DMS 273 (cell line): ENCODE results near the gene CNPY2.
"Not testable (repeated sequence)": the region's sequence is repeated elsewhere in the genome, so short reads cannot be mapped to it uniquely, and the experiment has no call there.

Source experiments
- DNase-seq: peaks from one replicate; lab custom pipeline; 2025; ENCODE audit not compliant: unreplicated experiment; lab: John Stamatoyannopoulos, UW

The CNPY2 gene

GRCh38 chr12:56315622-56316473 is at the start of gene CNPY2:
TSS of gene CNPY2 (minus strand) at chr12:56315988. CDS start at chr12:56315217, 771 bp downstream.
- DNase-seq: peak; percentile 97

DNA sequence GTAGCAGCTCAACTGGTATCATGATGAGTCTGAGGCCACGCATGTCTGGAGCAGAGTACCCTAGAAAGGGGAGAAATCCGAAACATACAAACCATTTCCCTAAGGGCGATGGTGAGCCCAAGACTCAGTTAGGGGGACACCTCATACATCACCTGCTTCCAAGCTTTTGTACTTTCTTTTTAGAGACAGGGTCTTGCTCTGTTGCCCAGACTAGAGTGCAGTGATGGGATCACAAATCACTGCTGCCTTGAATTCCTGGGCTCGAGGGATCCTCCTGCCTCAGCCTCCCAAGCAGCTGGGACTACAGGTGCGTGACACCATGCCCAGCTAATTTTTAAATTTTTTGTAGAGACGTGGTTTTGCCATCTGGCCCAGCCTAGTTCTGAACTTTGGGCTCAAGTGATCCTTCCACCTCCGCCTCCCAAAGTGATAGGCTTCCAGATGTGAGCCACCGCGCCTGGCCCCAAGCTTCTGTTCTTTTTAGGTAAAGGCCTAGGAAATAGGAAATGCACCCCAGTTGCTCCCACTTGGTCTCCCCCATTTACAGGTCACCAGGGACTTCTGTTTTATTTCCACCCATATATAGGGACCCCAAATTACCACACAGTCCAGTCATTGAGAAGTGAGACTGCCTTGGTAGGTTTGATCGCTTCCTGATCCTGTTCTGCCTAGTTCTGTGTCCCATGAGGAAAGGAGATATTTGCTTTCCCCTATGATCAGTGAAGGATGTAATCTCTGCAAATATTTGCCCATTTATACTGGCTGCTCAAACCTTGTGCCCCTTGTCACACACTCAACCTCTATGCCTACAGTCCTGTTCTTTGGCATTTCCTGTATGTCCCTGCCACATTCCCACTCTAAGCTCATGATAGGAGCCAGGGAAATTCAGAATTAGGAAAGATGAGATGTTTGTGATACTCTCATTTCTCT is 46.6 kb upstream of the CNPY2 start, which contains the start of gene APOF:
Gene APOF, minus strand, starts transcription at position 728 of the 930 bp plus-strand sequence. Its CDS starts 112 bp downstream, at position 616.
- DNase-seq: no peak

DNA sequence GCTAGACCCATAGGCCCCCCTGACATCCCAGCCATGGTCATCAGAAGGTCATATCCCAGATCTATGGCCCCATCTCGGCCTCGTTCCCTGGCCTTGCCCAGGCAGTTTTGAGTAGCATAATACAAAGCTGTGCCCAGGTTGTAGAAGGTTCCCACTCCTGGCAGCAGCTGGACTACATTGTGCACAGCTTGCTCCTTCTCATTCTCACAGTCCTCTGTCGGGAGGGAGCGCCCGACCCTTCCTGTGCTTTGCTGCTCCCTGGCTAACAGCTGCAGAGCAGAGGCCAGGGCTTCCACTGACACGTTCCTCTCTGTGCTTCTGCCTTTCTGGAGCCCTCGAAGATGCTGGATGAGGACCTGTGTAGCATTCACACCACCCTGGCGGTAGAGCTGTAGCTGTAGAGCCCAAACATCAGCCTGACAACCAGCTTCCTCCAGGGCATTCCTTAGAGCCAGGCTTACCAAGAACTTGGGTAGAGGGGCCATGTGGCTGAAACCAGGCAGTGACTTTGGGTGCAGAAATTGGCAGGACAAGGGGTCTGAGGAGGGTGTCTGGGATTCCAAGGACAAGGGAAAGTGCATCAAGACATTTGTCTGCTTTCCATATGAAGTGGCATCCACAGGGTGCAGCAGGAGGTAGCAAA is 45.8 kb upstream of the CNPY2 start:
- DNase-seq: no peak

- peak; percentile 99 for DNase-seq
These were observed 44.3 kb upstream of the CNPY2 start, which contains the start of gene STAT2 for GRCh38 chr12:56359851-56360767. TSS of gene STAT2 (minus strand) at chr12:56360107. CDS start at chr12:56356571, 3,536 bp downstream.

DNA sequence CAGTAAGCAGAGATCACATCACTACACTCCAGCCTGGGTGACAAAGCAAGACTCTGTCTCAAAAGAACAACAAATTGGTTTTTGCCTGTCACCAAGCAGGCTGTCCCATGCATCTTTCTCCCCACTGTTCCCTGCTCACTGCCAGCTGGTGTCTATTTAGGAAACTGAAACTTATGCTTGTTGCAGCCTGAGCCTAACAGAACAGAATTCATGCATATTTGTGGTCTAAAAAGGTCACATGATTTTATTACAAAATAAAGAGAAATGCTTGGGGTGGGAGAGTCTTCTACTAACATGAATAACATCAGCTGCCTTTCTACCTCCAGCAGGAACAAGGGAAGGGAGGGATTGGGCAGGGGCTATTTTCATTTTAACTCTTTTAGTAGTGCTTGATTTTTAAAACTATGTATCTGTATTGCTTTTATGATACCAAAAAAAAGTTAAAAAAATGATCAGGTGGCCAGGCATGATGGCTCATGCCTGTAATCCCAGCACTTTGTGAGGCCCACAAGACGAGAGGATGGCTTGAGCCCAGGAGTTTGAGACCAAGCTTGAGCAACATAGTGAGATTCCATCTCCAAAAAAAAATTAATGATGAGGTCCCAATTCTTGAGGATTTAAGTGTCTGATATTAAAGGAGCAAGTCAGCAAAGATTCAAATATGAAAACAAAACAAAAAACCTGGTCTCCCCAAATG is 43.2 kb upstream of the CNPY2 start:
- DNase-seq: no peak

DNA sequence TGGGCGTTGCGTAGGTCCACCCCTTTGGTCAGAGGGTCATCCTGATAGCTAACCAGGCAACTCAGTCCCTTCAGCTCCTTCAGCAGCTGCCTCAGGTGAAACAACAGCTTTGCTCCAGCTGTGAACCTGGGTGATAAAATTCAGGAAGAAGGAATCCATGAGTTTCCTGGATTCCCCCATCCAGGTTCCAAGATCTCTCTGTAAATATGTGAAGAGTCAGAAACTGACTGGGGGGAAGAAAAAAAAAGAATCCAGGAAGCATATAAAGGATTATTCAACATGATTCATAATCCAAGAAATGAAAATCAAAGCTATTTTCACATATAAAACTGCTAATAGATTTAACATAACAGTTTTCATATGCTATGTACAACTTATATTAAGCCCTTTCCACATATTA is 35.5 kb upstream of the CNPY2 start:
- no peak for DNase-seq

DNA sequence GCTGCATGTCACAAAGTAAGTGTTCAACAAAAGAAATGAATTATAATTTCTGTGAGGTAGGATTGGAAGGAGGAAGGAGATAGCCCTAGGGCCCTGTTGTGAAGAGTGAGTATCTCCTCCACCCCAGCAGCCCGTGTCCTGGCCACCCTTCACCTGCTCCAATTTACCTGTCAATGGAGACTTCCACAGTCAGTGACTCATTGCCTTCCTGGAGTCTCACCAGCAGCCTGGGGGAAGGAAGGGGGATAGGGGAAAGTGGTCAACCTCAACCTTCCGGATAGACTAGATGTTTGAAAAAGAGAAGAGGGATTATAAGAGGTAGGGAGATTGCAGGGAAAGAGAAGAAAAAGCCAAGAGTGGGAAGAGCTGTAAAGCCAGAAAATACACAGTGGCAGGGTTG is 34.9 kb upstream of the CNPY2 start:
- no peak for DNase-seq

DNA sequence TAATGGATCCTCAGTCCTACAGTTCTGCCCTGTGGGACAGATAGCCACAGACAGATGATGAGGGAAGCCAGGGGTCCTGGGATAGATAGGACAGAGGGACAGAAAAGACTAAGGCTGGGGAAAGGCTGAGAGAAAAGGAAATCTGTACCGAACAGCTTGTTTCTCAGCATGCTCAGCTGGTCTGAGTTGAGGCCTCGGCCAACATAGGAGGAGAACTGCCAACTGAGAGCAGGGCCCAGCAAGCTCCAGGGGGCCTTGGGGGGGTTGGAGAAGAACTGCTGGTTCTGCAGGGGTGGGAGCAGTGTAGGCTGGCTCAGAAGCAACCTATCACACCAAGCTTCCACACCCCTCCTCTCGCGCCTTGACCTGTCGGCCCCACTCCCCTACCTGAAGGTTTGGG is 33.0 kb upstream of the CNPY2 start:
- DNase-seq: no peak

DNA sequence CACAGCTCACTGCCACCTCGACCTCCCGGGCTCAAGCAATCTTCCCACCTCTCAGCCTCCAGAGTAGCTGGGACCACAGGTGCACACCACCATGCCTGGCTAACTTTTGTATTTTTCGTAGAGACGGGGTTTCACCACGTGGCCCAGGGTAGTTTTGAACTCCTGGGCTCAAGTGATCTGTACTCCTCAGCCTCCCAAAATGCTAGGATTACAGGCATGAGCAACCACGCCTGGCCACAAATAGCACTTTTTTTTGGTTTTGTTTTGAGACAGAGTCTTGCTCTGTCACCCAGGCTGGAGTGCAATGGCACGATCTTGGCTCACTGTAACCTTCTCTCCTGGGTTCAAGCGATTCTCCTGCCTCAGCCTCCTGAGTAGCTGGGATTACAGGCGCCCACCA is 31.5 kb upstream of the CNPY2 start:
- not testable (repeated sequence) for DNase-seq

DNA sequence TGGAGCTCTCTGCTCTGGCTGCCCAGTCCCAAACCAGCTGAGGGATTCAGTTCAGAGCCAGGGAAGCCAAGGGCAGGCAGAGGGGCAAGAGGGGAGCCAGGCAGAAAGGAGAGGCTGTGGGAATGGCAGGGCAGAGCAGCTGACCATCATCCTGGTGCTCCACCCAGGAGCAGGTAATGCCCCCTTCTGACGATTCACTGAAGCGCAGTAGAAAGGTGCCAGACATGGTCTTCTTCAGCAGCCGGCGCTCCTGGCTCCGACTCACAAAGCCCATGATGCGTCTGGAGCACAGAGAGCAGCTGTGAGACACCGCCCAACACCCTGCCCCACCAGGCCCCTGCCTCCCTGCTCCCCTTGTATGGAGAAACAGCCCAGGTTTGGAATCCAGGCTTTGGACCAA is 30.9 kb upstream of the CNPY2 start:
- DNase-seq: no peak

DNA sequence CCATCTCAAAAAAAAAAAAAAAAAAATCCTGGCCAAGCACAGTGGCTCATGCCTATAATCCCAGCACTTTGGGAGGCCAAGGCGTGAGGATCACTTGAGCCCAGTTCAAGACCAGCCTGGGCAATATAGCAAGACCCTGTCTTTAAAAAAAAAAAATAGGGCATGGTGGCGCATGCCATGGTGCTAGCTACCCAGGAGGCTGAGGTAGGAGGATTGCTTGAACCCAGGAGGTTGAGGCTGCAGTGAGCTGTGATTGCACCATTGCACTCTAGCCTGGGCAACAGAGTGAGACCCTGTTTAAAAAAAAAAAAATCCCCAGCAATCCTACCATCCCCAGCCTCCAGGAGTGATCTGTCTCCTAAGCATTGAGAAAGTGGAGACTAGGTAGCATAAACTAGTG is 26.5 kb upstream of the CNPY2 start:
- DNase-seq: not testable (repeated sequence)

- peak; percentile 13 for DNase-seq
These were observed 25.8 kb upstream of the CNPY2 start for GRCh38 chr12:56341616-56342015.

GRCh38 chr12:56339158-56339422 is 23.3 kb upstream of the CNPY2 start:
- DNase-seq: no peak

GRCh38 chr12:56338308-56339157 is 22.7 kb upstream of the CNPY2 start, which contains the start of gene IL23A:
TSS of gene IL23A (plus strand) at chr12:56338884. CDS start at chr12:56339045, 161 bp downstream.
- no peak for DNase-seq

DNA sequence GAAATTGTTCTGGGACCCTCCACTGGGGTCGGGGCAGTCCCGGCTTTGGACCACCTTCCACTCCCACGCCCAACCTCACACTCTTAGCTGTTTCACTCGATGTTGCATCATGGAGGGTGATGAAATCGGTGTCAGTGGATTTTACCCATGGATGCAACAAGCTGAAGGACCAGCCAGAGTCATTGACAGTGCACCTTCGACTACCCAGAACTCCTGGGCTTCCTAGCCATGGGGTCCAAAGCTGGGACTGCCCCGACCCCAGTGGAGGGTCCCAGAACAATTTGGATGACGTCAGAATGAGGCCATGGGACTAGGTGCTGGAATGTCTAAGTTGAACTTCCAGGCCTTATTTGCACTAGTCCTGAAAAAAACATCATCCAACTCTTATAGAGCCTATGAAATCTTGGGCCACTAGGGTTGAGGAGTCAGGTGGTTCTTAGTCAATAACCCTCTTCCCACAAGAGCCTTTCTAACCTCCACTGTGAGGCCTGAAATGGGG is 22.0 kb upstream of the CNPY2 start:
- DNase-seq: no peak

DNA sequence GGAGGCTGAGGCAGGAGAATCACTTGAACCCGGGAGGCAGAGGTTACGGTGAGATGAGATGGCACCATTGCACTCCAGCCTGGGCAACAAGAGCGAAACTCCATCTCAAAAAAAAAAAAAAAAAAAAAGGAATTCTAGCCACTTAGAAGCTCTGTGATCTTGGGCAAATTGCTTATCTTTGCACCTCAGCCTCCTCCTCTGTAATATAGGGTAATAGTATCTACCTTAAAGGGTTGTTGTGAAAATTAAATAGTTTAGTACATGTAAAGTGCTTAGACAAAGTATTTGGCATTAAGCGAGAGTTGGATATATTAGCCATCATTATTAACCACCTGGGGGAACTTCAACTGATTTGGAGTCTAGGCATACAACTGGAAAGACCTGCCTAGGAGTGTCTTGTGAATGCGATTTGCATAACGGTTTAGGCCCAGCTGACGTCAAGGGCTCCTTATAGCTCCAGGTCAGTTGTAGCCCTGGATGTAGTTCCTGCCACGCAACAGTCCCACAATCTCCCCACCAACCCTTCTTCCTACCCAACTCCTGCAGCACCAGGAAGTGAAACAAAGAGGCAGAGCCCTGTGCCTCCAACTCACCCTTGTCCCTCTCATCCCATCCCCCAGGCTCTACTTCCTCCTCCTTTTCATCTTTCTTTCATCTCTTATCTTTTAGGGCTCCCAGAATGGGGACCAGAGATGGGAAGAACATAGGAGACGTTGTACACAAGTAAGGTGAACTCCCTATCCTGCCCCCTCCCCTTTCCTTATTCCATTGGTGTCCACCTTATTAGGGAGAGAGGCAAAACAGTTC is 20.8 kb upstream of the CNPY2 start:
- DNase-seq: no peak

DNA sequence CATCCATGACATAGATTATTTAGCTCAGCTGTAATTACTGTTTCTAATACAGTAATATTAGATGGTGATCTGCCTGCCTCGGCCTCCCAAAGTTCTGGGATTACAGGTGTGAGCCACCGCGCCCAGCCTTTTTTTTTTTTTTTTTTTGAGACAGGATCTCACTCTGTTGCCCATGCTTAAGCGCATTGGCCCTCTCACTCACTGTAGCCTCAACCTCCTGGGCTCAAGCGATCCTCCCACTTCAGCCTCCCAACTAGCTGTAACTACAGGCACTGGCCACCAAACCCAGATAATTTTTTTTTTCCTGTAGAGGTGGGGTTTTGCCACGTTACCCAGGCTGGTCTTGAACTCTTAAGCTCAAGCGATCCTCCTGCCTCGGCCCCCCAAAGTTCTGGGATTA is 19.7 kb upstream of the CNPY2 start:
- not testable (repeated sequence) for DNase-seq

- DNase-seq: no peak
These were observed 18.7 kb upstream of the CNPY2 start for GRCh38 chr12:56334490-56334793.
